K562 (cell line): Measurements from ENCODE around the gene EXOSC9. TPM values are rescaled to one million over a fixed set of nuclear protein-coding genes. Genes with fewer than 3 reads are reported as not detected.
A peak's percentile ranks its signal among the peaks of the same experiment; 100 is the strongest.

Experiments
- AFF1 ChIP-seq, 2 experiments: fragments of 450-650 bp; IDR thresholded peaks; 2 replicates each; pipeline ENCODE4 v1.6.1; 2018; ENCODE audit warnings: mild to moderate bottlenecking in 2 of 2, low read depth in 1 of 2; ENCODE audit not compliant: partially characterized antibody in 2 of 2
- CBX1 ChIP-seq: sonication (generic); IDR thresholded peaks from 2 replicates; pipeline ENCODE4 v1.6.1; 2016; ENCODE audit warnings: antibody characterized with exemption, low read depth, mild to moderate bottlenecking
- DDX20 ChIP-seq: fragments of 450-650 bp; IDR thresholded peaks from 2 replicates; pipeline ENCODE4 v1.6.1; 2016; ENCODE audit warnings: missing genetic modification characterization, low read depth, mild to moderate bottlenecking, missing compliant biosample characterization, moderate library complexity
- HNRNPLL ChIP-seq: fragments of 200-400 bp; formaldehyde crosslinking; IDR thresholded peaks from 2 replicates; pipeline ENCODE4 v1.6.1; 2017; ENCODE audit warnings: low read length, low read depth, mild to moderate bottlenecking; ENCODE audit not compliant: poor library complexity, severe bottlenecking
- HSF4 ChIP-seq: fragments of 250-450 bp; sonication (Bioruptor Pico); IDR thresholded peaks from 2 replicates; pipeline ENCODE4 v2.1.2; 2022; ENCODE audit warnings: mild to moderate bottlenecking, moderate library complexity, borderline replicate concordance
- KDM1A ChIP-seq, 2 experiments: fragments of 450-650 bp; IDR thresholded peaks; 2 replicates each; pipeline ENCODE4 v1.6.1; 2016; ENCODE audit warnings: mild to moderate bottlenecking in 2 of 2
- KDM2B ChIP-seq: fragments of 250-450 bp; sonication (Bioruptor Pico); IDR thresholded peaks from 2 replicates; pipeline ENCODE4 v1.8.0; 2021; ENCODE audit warnings: mild to moderate bottlenecking, moderate library complexity
- MECOM ChIP-seq: fragments of 250-450 bp; sonication (Bioruptor Pico); IDR thresholded peaks from 2 replicates; pipeline ENCODE4 v1.8.0; 2022; ENCODE audit warnings: inconsistent platforms
- POLR2AphosphoS5 ChIP-seq: IDR thresholded peaks from 2 replicates; pipeline ENCODE4 v1.6.1; 2011; ENCODE audit warnings: mild to moderate bottlenecking, low read depth, low read length, moderate library complexity; ENCODE audit not compliant: control insufficient read depth, insufficient read depth
- RAD51 ChIP-seq: fragments of 450-650 bp; IDR thresholded peaks from 2 replicates; pipeline ENCODE4 v1.7.1; 2016; ENCODE audit warnings: low read depth, mild to moderate bottlenecking, borderline replicate concordance
- SRSF3 ChIP-seq: fragments of 200-400 bp; formaldehyde crosslinking; IDR thresholded peaks from 2 replicates; pipeline ENCODE4 v1.6.1; 2016; ENCODE audit warnings: mild to moderate bottlenecking, low read length, moderate library complexity; ENCODE audit not compliant: insufficient read depth
- STAT6 ChIP-seq: sonication (generic); formaldehyde crosslinking; IDR thresholded peaks from 2 replicates; pipeline ENCODE4 v1.8.1; 2023; ENCODE audit warnings: mild to moderate bottlenecking, missing genetic modification reagents
- VEZF1 ChIP-seq: fragments of 200-800 bp; sonication (Bioruptor generic); IDR thresholded peaks from 2 replicates; pipeline ENCODE4 v1.6.1; 2017; ENCODE audit warnings: missing genetic modification characterization, missing compliant biosample characterization
- ZNF134 ChIP-seq: fragments of 250-450 bp; sonication (Bioruptor Pico); conservative IDR thresholded peaks from 2 replicates; pipeline ENCODE4 v1.4.0; 2020
- ZNF197 ChIP-seq: fragments of 200-800 bp; sonication (Bioruptor generic); IDR thresholded peaks from 2 replicates; pipeline ENCODE4 v1.6.1; 2016; ENCODE audit warnings: low read depth, missing genetic modification characterization, missing compliant biosample characterization
- polyA plus RNA-seq, 8 experiments: library from polyadenylated mRNA; depleted of rRNA in 4 of 8; stranded (reverse) in 5 of 8; unstranded in 3 of 8; fragments of >200 nt; fragmentation: Nextera tagmentation in 2 of 8; fragmentation: Illumina TruSeq in 1 of 8; extraction: Ambion mirVana in 2 of 8; extraction: Trizol in 1 of 8; gene quantifications; 2 replicates each; pipeline versions ENCODE4 v1.2.1 to v1.2.3, GENCODE V29; 2011 to 2014; ENCODE audit warnings: inconsistent platforms in 1 of 8, missing spikeins in 1 of 8
- total RNA-seq, 7 experiments: library from RNA; depleted of rRNA in 6 of 7; stranded (reverse); fragments of >200 nt in 6 of 7; fragmentation: Illumina TruSeq in 2 of 7; extraction: Trizol in 2 of 7; gene quantifications; 2 replicates each; pipeline versions ENCODE4 v1.2.1 to v1.2.3, GENCODE V29; 2011 to 2021; ENCODE audit warnings: low replicate concordance in 1 of 7
- TF ChIP-seq, protein P1 (sequence below): fragments of 250-450 bp; sonication (Bioruptor Pico); IDR thresholded peaks from 2 replicates; pipeline ENCODE4 v1.8.0; 2022; ENCODE audit warnings: inconsistent platforms, mild to moderate bottlenecking, moderate library complexity, borderline replicate concordance
- TF ChIP-seq, protein P2 (sequence below): IDR thresholded peaks from 2 replicates; pipeline ENCODE4 v1.6.1; 2016; ENCODE audit warnings: missing genetic modification characterization, missing compliant biosample characterization

Gene EXOSC9
- total and polyA plus RNA-seq, 9 of the 15 experiments (the other 6 are each of a cell fraction or from before 2014, with no cell fraction given) = 64.7 to 166 (median 115) TPM

DNA sequence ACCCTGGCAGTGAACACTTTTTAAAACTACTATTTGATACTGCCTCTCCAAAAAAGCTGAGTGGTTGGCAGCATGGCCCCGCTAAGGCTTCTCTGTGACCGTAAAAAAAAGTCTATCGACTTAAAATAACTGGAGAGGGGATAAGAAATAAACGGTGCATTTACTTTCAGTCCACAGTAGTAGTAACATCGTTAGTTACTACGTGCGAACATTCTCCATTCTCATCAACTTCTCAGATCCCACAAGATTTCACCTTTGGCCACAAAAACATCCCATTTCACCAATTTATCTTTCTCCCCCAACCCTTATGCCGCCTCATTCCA lies 524 bp upstream of the EXOSC9 start (continued):
- no peak for TF ChIP-seq AFF1 (IDR thresholded peaks at IDR 0.05; ENCODE audit: low read depth in 1 of 2, partially characterized antibody in 2 of 2)
- no peak for TF ChIP-seq MECOM (CRISPR knock-in tag)
- TF ChIP-seq STAT6 (CRISPR knock-in tag) = no peak
- no peak for TF ChIP-seq ZNF134 (CRISPR knock-in tag)
- 0 out of 2 replicates have a peak, but pooled peaks have one; percentile 9 for TF ChIP-seq RAD51
- TF ChIP-seq HSF4 (CRISPR knock-in tag) = no peak
- TF ChIP-seq, protein P1, sequence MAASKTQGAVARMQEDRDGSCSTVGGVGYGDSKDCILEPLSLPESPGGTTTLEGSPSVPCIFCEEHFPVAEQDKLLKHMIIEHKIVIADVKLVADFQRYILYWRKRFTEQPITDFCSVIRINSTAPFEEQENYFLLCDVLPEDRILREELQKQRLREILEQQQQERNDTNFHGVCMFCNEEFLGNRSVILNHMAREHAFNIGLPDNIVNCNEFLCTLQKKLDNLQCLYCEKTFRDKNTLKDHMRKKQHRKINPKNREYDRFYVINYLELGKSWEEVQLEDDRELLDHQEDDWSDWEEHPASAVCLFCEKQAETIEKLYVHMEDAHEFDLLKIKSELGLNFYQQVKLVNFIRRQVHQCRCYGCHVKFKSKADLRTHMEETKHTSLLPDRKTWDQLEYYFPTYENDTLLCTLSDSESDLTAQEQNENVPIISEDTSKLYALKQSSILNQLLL = no peak
- TF ChIP-seq POLR2AphosphoS5 = no peak
- TF ChIP-seq KDM1A (IDR thresholded peaks at IDR 0.05) = peak in 1 of 2 experiments; percentile 19; a peak in 1 of 4 replicates
- TF ChIP-seq, protein P2, sequence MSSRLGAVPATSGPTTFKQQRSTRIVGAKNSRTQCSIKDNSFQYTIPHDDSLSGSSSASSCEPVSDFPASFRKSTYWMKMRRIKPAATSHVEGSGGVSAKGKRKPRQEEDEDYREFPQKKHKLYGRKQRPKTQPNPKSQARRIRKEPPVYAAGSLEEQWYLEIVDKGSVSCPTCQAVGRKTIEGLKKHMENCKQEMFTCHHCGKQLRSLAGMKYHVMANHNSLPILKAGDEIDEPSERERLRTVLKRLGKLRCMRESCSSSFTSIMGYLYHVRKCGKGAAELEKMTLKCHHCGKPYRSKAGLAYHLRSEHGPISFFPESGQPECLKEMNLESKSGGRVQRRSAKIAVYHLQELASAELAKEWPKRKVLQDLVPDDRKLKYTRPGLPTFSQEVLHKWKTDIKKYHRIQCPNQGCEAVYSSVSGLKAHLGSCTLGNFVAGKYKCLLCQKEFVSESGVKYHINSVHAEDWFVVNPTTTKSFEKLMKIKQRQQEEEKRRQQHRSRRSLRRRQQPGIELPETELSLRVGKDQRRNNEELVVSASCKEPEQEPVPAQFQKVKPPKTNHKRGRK (tag) = no peak
- TF ChIP-seq VEZF1 (CRISPR knock-in tag) = 0 out of 2 replicates have a peak, but pooled peaks have one; percentile 23
- no peak for TF ChIP-seq HNRNPLL
- no peak for TF ChIP-seq SRSF3
- TF ChIP-seq DDX20 (tag) = no peak
- TF ChIP-seq KDM2B (CRISPR knock-in tag) = 0 out of 2 replicates have a peak, but pooled peaks have one; percentile 58
- no peak for TF ChIP-seq CBX1
- 0 out of 2 replicates have a peak, but pooled peaks have one; percentile 30 for TF ChIP-seq ZNF197
